ENCODE measurements around the gene KIF26A.

The KIF26A gene

DNA sequence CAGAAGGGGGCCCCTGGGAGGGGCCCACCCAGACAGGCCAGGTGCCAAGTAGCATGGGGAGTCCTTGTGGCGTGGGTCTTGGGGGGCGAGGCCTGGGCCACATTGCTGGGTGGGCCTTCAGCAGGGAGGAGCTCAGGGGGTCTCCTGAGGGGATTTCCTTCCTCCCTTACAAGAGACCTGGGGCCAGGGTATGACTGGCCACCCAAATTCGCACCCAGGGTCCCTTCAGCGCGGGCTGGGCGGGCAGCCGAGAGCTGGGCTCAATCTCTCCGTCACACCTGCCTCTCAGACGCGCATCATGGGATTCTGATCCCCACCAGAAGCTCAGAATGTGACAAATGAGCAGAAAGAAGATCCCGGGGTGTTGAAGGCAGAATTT lies 72.4 kb downstream of the KIF26A start:
- TF ChIP-seq, protein P1, sequence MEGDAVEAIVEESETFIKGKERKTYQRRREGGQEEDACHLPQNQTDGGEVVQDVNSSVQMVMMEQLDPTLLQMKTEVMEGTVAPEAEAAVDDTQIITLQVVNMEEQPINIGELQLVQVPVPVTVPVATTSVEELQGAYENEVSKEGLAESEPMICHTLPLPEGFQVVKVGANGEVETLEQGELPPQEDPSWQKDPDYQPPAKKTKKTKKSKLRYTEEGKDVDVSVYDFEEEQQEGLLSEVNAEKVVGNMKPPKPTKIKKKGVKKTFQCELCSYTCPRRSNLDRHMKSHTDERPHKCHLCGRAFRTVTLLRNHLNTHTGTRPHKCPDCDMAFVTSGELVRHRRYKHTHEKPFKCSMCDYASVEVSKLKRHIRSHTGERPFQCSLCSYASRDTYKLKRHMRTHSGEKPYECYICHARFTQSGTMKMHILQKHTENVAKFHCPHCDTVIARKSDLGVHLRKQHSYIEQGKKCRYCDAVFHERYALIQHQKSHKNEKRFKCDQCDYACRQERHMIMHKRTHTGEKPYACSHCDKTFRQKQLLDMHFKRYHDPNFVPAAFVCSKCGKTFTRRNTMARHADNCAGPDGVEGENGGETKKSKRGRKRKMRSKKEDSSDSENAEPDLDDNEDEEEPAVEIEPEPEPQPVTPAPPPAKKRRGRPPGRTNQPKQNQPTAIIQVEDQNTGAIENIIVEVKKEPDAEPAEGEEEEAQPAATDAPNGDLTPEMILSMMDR (conservative IDR thresholded peaks at IDR 0.05), result no peak
- TF ChIP-seq ZFX (IDR thresholded peaks at IDR 0.05), result no peak
- H3K27ac ChIP-seq, result no peak overlapping the region

DNA sequence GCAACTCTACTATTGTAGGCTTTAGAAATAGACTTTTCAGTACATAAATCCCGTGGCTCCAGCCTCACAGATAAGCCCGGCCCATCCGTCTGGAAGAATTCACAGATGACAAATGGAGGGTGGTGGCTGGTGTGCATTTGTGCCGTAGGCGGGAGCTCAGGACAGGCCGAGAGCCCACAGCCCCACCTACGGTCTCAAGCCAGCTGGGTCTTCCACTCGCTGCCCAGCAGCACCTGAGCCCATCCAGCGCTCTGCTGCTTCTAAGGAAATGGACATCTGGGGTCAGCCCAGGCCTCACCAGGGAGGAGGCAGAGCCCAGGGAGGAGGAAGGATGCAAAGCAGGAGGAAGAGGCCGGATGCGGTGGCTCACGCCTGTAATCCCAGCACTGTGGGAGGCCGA lies 72.8 kb downstream of the KIF26A start:
- H3K27ac ChIP-seq, result no peak overlapping the region
- TF ChIP-seq ZFX (IDR thresholded peaks at IDR 0.05), result no peak
- TF ChIP-seq, protein P1 (conservative IDR thresholded peaks at IDR 0.05), result no peak

DNA sequence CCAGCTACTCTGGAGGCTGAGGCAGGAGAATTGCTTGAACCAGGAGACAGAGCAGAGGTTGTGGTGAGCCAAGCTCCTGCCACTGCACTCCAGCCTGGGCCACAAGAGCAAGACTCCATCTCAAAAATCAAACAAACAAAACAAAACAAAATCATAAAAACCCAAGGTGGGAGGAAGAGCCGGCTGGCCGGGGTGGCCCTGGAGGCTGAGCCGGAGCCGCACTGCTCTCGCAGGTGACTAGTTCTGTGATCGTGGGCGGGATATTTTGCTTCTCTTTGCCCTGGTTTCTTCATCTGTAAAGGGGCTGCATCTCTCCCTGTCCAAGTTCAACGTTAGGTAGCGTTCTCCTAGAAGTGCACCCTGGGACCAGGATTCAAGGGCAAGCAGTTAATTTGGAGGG lies 73.4 kb downstream of the KIF26A start:
- H3K27ac ChIP-seq, result no peak overlapping the region
- no peak for TF ChIP-seq ZFX (IDR thresholded peaks at IDR 0.05)
- TF ChIP-seq, protein P1 (conservative IDR thresholded peaks at IDR 0.05), result no peak

DNA sequence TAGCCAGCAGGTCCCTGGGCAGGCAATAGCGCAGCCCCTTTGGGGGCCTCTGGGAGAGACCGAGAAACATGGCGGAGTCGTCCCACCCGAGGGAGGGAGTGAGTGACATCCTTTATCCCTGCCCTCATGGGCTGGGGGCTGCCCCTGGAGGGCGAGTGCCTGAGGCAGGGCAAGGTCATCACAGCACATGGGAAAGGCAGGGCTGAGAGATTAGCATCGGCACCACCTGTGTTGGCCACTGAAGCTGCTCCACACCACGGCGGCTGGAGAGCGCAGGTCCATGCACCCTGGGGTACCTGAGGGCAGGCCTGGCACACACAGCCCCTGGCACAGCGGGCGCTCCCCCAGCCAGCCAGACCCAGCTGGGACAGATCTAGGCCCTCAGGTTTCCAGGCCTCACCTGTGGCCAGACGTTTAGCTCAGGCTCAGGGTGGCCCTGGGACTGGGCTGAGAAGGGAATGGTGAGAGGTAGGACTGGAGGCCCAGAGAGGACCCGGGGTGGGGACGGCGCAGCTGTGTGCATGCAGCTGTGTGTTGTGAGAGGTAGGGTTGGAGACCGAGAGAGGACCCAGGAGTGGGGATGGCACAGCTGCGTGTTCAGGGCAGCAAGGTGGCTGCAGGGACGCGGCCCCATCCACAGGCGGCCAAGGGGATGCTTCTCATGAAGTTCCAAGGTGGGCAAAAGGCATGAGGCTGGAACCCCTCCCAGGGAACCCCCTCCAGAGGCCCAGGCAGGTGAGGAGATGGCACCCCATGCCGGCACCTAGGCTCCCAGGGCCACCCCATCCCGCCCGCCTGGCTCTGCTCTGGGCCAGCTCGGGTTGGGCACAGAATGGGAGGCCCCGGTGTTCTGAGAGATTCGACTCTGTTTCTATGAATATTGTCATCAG lies 74.1 kb downstream of the KIF26A start:
- no peak overlapping the region for H3K27ac ChIP-seq
- TF ChIP-seq, protein P1 (conservative IDR thresholded peaks at IDR 0.05), result no peak
- no peak for TF ChIP-seq ZFX (IDR thresholded peaks at IDR 0.05)

DNA sequence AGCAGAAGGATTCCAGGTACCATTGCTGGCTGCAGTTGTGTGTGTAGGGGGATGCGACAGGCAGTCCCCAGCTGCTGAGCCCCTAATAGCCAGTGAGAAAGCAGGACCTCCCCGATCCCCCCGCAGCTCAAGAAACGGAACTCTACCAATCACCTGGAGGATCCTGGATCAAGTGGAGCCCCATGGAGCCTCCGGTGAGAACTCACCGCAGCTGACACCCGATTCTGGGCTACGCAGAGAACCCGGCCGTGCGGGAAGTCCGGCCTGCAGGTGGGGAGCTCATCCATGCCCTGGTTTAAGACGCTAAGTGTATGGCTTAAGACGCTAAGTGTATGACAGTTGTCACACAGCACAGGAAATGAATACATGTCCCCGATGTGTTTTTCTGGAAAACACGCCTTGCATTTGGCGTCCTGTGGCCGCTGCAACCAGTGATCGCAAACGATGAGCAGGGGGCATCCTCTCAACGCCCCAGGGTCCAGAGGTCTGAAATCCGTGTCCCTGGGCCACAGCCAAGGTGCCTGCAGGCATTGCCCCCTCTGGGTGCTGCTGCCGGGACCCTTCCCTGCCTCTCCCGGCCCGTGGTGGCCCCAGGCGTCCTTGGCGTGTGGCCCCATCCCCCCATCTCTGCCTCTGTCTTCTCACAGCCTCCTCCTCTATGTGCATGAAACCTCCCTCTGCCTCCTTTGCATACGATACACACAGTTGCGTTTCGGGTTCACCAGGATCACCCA lies 75.1 kb downstream of the KIF26A start:
- no peak overlapping the region for H3K27ac ChIP-seq
- TF ChIP-seq, protein P1 (conservative IDR thresholded peaks at IDR 0.05), result no peak
- TF ChIP-seq ZFX (IDR thresholded peaks at IDR 0.05), result no peak

DNA sequence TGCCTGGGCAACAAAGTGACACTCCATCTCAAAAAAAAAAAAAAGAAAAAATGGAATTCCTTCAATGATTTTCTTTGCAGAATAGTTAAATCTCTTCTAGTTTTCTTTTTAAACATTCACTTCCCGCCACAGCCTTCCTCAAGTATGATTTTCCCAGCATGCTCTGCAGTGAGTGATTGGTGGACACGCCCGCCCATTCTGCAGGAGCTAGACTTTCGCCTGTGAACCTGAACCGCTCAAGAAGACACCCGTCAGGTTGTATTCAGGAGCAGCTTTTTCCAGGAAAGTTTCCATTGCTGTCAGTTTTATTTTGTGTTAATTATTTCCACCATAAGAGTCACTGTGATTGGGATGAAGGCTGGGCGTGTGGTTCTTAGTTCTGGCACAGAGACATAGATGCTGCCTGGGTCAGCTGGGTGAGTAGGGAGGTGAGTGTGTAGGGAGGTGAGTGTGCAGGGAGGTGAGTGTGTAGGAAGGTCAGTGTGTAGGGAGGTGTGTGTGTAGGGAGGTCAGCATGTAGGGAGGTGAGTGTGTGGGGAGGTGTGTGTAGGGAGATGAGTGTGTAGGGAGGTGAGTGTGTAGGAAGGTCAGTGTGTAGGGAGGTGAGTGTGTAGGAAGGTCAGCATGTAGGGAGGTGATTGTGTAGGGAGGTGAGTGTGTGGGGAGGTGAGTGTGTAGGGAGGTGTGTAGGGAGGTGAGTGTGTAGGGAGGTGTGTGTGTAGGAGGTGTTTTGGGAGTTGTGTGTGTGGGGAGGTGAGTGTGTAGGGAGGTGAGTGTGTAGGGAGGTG lies 76.2 kb downstream of the KIF26A start:
- TF ChIP-seq, protein P1 (conservative IDR thresholded peaks at IDR 0.05), result no peak
- TF ChIP-seq ZFX (IDR thresholded peaks at IDR 0.05), result no peak
- H3K27ac ChIP-seq, result no peak overlapping the region
